Measurements from ENCODE around the gene TGM6.

Gene TGM6

GRCh38 chr20:2459981-2460751 lies 79.5 kb downstream of the TGM6 start:
- DNase-seq = no peak

- DNase-seq = no peak
These were observed 80.2 kb downstream of the TGM6 start for GRCh38 chr20:2460752-2461424.

- DNase-seq = no peak
These were observed 81.8 kb downstream of the TGM6 start for GRCh38 chr20:2462484-2462883.

GRCh38 chr20:2463616-2464365 lies 83.1 kb downstream of the TGM6 start:
- DNase-seq = no peak

- DNase-seq = no peak
These were observed 84.4 kb downstream of the TGM6 start for GRCh38 chr20:2465100-2465499.

GRCh38 chr20:2467412-2467811 lies 86.7 kb downstream of the TGM6 start:
- no peak for DNase-seq

GRCh38 chr20:2468581-2469407 lies 88.1 kb downstream of the TGM6 start:
- DNase-seq = no peak

- DNase-seq = peak; percentile 26
These were observed 89.3 kb downstream of the TGM6 start for GRCh38 chr20:2469991-2470422.

- peak; percentile 99 for DNase-seq
These were observed 89.9 kb downstream of the TGM6 start, which contains the start of gene SNRPB for GRCh38 chr20:2470423-2471193. Gene SNRPB (minus strand): TSS chr20:2470789. CDS start chr20:2470690, 99 bp downstream.

GRCh38 chr20:2473516-2473915 lies 92.8 kb downstream of the TGM6 start:
- no peak for DNase-seq

- no peak for DNase-seq
These were observed 95.4 kb downstream of the TGM6 start for GRCh38 chr20:2475850-2476741.

GRCh38 chr20:2476742-2477615 lies 96.3 kb downstream of the TGM6 start:
- DNase-seq = no peak

GRCh38 chr20:2480381-2480780 lies 99.7 kb downstream of the TGM6 start:
- no peak for DNase-seq
